ENCODE data around the gene LCN9. TPM values are rescaled to one million over a fixed set of nuclear protein-coding genes. Genes with fewer than 3 reads are reported as not detected.

The LCN9 gene
- total and polyA plus RNA-seq, 4 donors, result not detected

GRCh38 chr9:135687216-135687615, 24.1 kb downstream of the LCN9 start (continued):
- TF ChIP-seq TAF1 (conservative IDR thresholded peaks at IDR 0.05) (no peak), GABPA (IDR thresholded peaks at IDR 0.05 in 1 of 2, conservative IDR thresholded peaks at IDR 0.05 in 1 of 2) (no peak), FOXA1 (IDR thresholded peaks at IDR 0.05) (no peak)

GRCh38 chr9:135689011-135689410, 25.9 kb downstream of the LCN9 start:
- TF ChIP-seq HNF4G (IDR thresholded peaks at IDR 0.05) (no peak), ATF3 (IDR thresholded peaks at IDR 0.05) (no peak), SP1 (IDR thresholded peaks at IDR 0.05) (no peak), TAF1 (conservative IDR thresholded peaks at IDR 0.05) (no peak), RXRA (IDR thresholded peaks at IDR 0.05) (no peak), NR2F2 (IDR thresholded peaks at IDR 0.05) (no peak), GABPA (IDR thresholded peaks at IDR 0.05 in 1 of 2, conservative IDR thresholded peaks at IDR 0.05 in 1 of 2) (no peak)
- no peak overlapping the region for H3K27ac ChIP-seq (ENCODE audit: low read depth in 1 of 2, low read length in 2 of 2)
- H3K27me3 ChIP-seq (ENCODE audit: control insufficient read depth in 4 of 4, insufficient read depth in 4 of 4, low read length in 3 of 4), result peaks cover 0 to 3% (median 1%) of the 10 kb centered on the region in 4 donors
- 83% methylated on average over 10 of the region's 10 CpGs for WGBS
- no peaks in the 10 kb centered on the region for H3K36me3 ChIP-seq (ENCODE audit: control insufficient read depth in 4 of 4, insufficient read depth in 3 of 4, low read depth in 1 of 4, low read length in 3 of 4)
- H3K9me3 ChIP-seq (ENCODE audit: control insufficient read depth in 4 of 4, low read length in 3 of 4), result no peaks in the 10 kb centered on the region
- H3K4me3 ChIP-seq (ENCODE audit: low read depth in 1 of 3, low read length in 3 of 3), result no peak overlapping the region
- H3K4me1 ChIP-seq (ENCODE audit: control insufficient read depth in 4 of 4, insufficient read depth in 4 of 4, low read length in 3 of 4), result no peaks in the 10 kb centered on the region
- DNase-seq (ENCODE audit: low spot score), result no peak
- H3K9ac ChIP-seq (ENCODE audit: low read depth in 1 of 2, low read length in 2 of 2), result no peak overlapping the region

- peaks cover 0 to 3% (median 1%) of the 10 kb centered on the region in 4 donors for H3K27me3 ChIP-seq (ENCODE audit: control insufficient read depth in 4 of 4, insufficient read depth in 4 of 4, low read length in 3 of 4)
- no peak overlapping the region for H3K4me3 ChIP-seq (ENCODE audit: low read depth in 1 of 3, low read length in 3 of 3)
- no peak for DNase-seq (ENCODE audit: low spot score)
- TF ChIP-seq JUND (IDR thresholded peaks at IDR 0.05), result no peak
- TF ChIP-seq TAF1 (conservative IDR thresholded peaks at IDR 0.05), result no peak
- no peak for TF ChIP-seq ATF3 (IDR thresholded peaks at IDR 0.05)
- TF ChIP-seq MAX (IDR thresholded peaks at IDR 0.05), result no peak
- TF ChIP-seq FOXA1 (IDR thresholded peaks at IDR 0.05), result no peak
- no peak for TF ChIP-seq CTCF (IDR thresholded peaks at IDR 0.05; ENCODE audit: low read depth, low read length, missing input control)
- TF ChIP-seq NR2F2 (IDR thresholded peaks at IDR 0.05), result no peak
- H3K36me3 ChIP-seq (ENCODE audit: control insufficient read depth in 4 of 4, insufficient read depth in 3 of 4, low read depth in 1 of 4, low read length in 3 of 4), result no peaks in the 10 kb centered on the region
- no peaks in the 10 kb centered on the region for H3K4me1 ChIP-seq (ENCODE audit: control insufficient read depth in 4 of 4, insufficient read depth in 4 of 4, low read length in 3 of 4)
- H3K9ac ChIP-seq (ENCODE audit: low read depth in 1 of 2, low read length in 2 of 2), result no peak overlapping the region
- H3K9me3 ChIP-seq (ENCODE audit: control insufficient read depth in 4 of 4, low read length in 3 of 4), result no peaks in the 10 kb centered on the region
- no peak overlapping the region for H3K27ac ChIP-seq (ENCODE audit: low read depth in 1 of 2, low read length in 2 of 2)
- WGBS, result 87% methylated on average over 19 of the region's 19 CpGs
These were observed 27.9 kb downstream of the LCN9 start for GRCh38 chr9:135690836-135691570.

GRCh38 chr9:135692410-135692809, 29.3 kb downstream of the LCN9 start:
- Histone ChIP-seq H3K9me3 (ENCODE audit: control insufficient read depth in 4 of 4, low read length in 3 of 4) (no peaks in the 10 kb centered on the region), H3K4me1 (ENCODE audit: control insufficient read depth in 4 of 4, insufficient read depth in 4 of 4, low read length in 3 of 4) (no peaks in the 10 kb centered on the region), H3K27ac (ENCODE audit: low read depth in 1 of 2, low read length in 2 of 2) (no peak overlapping the region), H3K4me3 (ENCODE audit: low read depth in 1 of 3, low read length in 3 of 3) (no peak overlapping the region), H3K9ac (ENCODE audit: low read depth in 1 of 2, low read length in 2 of 2) (no peak overlapping the region), H3K36me3 (ENCODE audit: control insufficient read depth in 4 of 4, insufficient read depth in 3 of 4, low read depth in 1 of 4, low read length in 3 of 4) (no peaks in the 10 kb centered on the region), H3K27me3 (ENCODE audit: control insufficient read depth in 4 of 4, insufficient read depth in 4 of 4, low read length in 3 of 4) (peaks cover 0 to 5% (median 1%) of the 10 kb centered on the region in 4 donors)
- no peak for DNase-seq (ENCODE audit: low spot score)
- WGBS, result 75% methylated on average over 11 of the region's 11 CpGs
- no peak for TF ChIP-seq MAX (IDR thresholded peaks at IDR 0.05)
- no peak for TF ChIP-seq FOXA2 (IDR thresholded peaks at IDR 0.05)
- TF ChIP-seq TAF1 (conservative IDR thresholded peaks at IDR 0.05), result no peak
- TF ChIP-seq HNF4A (conservative IDR thresholded peaks at IDR 0.05), result no peak
- TF ChIP-seq HNF4G (IDR thresholded peaks at IDR 0.05), result no peak
- TF ChIP-seq CTCF (IDR thresholded peaks at IDR 0.05; ENCODE audit: low read depth, low read length, missing input control), result no peak
- TF ChIP-seq EGR1 (IDR thresholded peaks at IDR 0.05; ENCODE audit: low read depth in 2 of 2), result no peak
- no peak for TF ChIP-seq RAD21 (IDR thresholded peaks at IDR 0.05)
- no peak for TF ChIP-seq FOXA1 (IDR thresholded peaks at IDR 0.05)
- TF ChIP-seq GABPA (IDR thresholded peaks at IDR 0.05 in 1 of 2, conservative IDR thresholded peaks at IDR 0.05 in 1 of 2), result no peak
- TF ChIP-seq YY1 (IDR thresholded peaks at IDR 0.05), result no peak
- no peak for TF ChIP-seq ATF3 (IDR thresholded peaks at IDR 0.05)

Measured in liver (tissue), 9 donors.